HG03280 (cell line): Measurements from ENCODE around the gene ARHGAP10.

Source experiments
- ATAC-seq: cut with Tn5 transposase; IDR thresholded peaks from one replicate; pipeline ENCODE4 v1.9.1; 2021; ENCODE audit warnings: mild to moderate bottlenecking, moderate library complexity; ENCODE audit not compliant: unreplicated experiment

The ARHGAP10 gene

DNA sequence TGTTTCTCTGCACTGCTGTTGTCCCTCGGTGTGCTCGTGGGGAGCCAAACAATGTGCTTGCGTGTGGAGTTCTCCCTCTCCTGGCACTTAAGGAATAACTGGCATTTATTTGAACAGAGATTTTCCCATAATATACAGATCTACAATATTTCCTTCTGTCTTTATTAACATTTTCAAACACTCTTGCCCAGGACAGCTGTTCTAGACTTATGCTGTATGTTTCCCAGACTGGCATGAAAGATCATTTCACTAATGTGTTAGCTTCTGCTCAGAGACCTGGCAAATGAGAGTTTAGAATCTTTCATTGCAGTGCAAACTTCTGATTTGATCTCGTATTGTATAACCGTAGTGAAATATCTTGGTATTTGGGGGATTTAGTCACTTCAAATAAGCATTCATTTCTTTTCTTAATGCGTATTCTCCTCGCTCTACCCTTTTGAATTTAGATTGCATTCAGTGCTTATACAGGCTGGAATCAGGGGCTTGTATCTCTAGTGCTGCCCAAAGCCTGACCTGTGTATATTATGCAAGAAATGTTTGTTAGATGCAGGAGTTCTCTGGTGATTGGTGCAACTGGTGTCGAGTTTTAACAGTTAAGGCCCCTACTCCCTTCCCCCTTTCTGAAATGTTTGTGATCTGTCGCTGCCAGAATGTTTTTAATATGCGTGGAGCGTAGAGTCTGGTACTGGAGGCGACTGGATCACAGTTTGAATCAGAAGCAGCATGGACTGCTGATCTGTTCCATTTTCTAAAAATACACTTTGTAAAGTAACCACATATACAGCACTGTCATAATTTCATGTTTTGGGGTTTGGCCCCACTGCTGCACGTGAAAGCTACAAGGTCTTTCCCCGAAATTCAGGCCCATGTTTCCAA, 326.3 kb downstream of the ARHGAP10 start:
- no peak for ATAC-seq

GRCh38 chr4:148059617-148060180, 327.8 kb downstream of the ARHGAP10 start:
- no peak for ATAC-seq

DNA sequence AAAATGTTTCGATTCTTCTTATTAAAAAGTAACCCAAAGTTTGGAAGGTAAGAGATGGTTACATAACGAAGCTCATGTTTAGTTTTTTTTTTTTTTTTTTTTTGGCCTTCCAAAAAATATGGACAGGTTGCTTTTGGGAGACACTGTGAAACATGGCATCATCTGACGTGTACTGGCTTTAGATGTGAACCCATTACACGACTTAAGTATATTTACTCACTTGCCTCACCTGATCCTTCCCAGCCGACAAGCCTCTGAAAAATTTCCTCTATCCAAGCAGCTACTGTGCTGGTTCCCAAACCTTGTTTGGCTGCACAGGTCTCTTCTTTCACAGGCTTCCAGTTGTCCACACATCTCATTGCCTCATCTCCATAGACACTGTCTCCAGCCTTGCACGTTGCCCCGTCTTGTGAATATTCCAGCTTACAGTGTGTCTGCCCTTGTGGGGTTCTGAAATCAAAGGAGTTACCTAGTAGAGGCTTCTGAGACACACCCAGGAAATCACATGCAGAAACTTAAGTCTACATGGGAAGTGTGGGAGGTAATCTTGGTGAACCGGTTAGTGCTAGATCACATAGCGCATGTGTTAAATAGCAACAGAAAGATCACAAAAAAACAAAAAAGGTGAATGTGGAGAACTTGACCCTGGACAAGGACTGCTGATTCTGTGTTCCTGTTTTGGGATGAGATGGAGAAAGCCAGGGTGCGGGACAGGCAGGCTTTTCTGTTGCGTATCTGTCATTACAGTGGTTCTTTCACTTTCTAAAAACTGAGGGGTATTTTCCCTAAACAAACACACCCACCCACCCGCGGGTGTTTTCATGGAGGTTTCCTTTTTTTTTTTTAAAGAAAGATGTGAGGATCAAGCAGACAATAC, 328.6 kb downstream of the ARHGAP10 start:
- ATAC-seq, result no peak

DNA sequence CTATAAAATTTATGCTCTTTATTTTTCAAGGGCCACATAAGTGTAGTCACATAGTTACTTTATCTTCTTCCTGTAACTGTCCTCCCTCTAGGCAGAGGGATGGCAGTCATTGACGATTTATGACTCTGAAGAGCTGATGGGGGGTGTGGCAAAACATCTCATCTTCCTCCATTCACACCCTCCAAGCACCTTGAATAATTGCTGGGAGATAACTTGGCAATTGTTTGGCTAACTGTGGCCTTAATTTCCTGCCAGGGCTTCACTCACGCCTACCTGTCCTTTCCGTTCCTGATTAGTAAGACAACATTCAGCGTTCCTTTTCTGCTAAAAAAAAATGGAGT, 329.2 kb downstream of the ARHGAP10 start:
- no peak for ATAC-seq

GRCh38 chr4:148061795-148062194, 329.9 kb downstream of the ARHGAP10 start:
- ATAC-seq, result no peak

DNA sequence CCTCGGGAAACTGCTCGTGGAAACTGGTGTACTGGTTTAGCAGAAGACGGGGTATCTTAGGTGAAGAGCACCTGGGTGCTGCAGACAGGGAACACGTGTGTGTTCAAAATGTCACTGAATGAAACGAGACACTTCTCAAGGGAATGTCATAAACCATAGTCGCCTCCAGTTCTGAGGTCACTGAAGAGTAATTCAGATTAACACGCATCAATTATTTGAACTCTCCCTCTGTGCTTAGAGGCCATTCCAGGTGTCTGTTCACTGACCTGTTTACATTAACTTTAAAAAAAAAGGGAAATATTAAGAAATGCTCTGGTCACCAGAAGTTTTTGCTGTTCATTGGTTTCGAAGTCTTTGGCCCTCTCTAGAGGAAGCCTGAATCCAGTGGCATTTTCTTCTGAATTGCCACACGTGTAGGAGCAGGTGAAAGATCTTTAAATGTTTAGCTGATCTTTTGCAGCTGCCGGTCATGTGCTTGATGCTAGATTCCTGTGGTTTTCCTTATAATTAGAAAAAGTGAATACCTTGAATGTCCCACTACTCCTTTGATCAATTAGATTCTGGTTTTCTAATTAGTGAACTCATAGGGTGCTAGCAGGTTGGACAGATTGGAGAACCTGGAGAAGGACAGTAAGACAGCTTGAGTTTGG, 330.5 kb downstream of the ARHGAP10 start:
- ATAC-seq, result no peak

DNA sequence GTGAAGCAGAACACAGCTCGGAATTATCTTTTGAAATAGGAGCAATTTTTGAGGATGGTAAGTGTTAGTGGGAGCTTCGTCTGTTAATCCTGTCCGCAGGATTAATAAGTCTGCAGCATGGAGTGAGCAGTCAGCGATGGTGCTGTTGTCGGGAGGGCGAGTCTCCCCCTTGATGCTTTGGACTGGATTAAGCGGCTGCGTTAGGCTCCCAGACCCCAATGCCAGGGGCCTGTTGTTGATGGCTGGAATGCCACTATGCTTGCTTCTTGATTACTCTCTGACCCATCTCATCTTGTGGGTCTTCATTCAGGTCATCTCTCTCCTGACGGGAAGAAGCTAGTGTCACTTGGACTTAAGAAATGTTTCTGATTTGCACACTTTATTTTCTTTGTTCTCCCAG, 332.6 kb downstream of the ARHGAP10 start:
- no peak for ATAC-seq

- no peak for ATAC-seq
These were observed 333.2 kb downstream of the ARHGAP10 start for GRCh38 chr4:148065075-148065474.

DNA sequence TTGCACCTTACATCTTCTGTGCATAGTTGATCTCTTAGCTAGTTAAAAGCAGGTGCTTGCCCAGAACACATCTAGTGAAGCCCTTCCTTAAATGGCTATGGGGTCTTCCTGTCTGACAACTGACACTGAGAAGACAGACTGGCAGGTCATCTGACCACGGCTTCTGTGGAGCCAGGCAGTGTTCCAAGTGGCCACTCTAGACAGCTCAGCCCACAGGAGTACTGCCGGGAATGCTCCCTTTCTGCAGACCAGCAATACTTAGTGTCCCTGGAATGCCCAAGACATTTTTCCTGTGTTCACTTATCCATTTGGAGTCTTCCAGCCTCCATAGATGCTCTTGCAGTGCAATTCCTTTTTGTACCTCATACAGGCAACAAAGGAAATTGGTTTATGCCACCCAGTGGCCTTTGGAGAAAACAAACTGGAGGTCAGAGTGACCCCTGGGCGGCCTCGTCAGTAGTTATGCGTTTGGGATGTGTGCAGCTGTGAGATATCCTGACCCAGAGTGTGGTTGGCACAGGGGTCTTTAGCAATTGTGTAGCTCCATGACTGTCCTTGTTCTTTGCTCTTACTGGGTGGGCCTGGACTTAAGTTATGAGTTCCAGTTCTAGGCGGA, 335.5 kb downstream of the ARHGAP10 start:
- ATAC-seq, result no peak

DNA sequence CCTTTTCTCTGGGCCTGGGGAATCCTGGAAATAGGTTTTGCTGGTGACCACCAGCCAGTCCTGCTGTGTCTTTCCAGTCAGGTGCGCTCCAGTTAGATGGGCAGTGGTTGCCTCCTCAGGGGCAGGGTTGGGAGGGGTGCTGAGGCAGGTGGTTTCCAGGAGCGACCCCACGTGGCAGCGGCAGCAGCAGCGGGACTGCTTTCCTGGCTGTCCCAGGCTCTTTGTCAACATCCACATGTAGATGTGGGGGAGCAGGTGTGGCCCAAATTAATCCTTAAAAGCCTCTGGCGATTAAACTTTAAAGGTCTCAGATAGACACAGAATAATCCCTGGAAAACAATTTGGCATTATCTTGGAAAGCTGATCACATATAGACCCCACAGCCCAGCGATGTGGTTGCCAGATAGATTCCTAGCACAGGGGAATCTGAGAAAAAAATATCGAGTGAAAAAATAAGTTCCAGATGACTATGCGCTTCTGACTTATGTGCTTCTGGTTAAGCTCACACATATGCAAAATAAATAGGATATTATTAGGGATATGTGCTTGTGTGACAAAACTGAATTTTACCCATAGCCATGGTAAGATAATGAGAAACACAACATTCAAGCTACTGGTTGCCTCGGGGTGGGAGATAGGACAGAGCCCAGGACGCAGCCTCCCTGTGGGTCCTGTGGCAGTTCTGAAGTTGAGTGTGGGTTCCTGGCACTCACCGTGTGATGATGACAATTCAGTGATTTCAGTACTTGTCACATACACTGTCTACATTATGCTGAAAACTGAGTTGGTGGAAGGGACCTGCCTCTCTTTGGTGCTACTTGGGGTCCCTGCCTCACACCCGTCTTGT, 336.4 kb downstream of the ARHGAP10 start:
- ATAC-seq, result no peak

DNA sequence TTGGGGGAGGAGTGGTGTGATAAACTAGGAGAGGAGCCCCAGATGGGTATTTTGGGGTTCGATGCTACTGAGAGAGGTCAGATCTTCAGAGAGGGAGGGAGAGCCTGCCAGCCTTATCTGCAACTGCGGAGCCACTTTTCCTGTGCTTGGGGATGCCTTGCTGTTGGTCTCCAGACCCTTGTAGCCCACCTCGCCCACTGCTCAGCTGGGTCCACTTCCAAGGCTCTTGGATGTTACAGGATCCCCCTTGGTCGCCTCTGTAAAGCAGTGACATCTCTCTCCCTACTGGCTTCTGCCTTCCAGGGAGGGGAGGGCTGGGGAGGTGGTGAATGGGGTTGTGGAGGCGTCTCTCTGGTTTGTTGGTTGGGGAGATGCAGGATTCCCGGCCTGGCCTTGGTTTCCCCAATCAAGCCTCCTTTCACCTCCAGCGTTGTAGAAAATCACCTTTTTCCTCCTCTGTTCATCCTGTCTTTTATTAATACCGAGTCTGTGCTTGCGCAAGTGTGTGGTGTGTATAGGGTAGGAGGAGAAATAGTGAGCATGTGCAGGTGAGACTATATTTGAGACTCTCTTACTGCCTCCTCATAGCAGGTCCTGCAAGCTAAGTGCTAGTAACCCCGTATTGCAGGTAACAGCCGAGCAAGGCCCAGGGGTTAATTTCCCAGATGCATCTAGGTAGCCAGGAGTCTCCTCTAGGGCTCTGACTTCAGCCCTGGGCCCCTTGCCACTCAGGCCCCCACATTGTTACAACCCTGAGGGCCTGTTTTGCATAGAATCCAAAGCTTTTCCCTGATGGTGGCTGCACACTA, 337.4 kb downstream of the ARHGAP10 start:
- ATAC-seq, result no peak

GRCh38 chr4:148069895-148070178, 337.9 kb downstream of the ARHGAP10 start:
- no peak for ATAC-seq

DNA sequence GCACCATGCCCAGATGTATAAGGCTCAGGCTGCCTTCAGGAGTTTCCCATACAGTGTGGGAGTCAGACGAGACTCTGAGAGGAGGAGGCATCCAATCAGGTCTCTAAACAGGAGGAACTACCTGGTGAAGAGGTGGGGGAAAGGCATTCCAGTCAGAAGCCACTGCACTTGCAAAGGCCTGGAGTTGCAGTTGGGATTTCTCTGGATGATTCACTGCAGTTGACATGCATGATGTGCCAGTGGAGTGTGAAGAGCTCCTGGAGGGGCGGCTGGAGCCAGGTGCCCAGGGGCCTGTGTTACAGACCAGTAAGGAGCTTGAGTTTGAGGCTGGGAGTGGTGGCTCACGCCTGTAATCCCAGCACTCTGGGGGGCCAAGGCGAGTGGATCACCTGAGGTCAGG, 339.1 kb downstream of the ARHGAP10 start:
- no peak for ATAC-seq

- ATAC-seq, result no peak
These were observed 340.9 kb downstream of the ARHGAP10 start for GRCh38 chr4:148072789-148073188.

- no peak for ATAC-seq
These were observed 341.5 kb downstream of the ARHGAP10 start for GRCh38 chr4:148073349-148073748.

DNA sequence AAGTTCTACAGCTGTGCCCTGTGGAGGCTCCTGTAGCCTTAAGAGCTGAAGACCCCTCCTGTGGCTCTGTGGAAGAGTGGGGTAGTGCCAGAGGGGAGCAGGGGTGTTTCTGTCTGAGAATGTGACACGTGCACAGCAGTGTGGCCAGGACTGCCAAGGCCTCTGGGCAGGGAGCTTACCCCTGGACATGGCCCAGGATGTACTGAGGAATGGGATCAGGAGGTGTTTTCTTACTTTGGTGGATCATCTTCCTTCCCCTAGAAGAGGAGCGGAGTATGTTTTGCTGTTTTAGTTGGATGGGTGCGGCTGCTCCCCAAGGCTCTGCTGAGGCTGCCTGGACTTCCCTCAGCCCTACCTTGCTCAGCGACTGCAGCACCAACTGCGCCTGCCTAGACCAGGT, 342.6 kb downstream of the ARHGAP10 start:
- no peak for ATAC-seq

GRCh38 chr4:148075438-148075837, 343.6 kb downstream of the ARHGAP10 start:
- ATAC-seq, result no peak

DNA sequence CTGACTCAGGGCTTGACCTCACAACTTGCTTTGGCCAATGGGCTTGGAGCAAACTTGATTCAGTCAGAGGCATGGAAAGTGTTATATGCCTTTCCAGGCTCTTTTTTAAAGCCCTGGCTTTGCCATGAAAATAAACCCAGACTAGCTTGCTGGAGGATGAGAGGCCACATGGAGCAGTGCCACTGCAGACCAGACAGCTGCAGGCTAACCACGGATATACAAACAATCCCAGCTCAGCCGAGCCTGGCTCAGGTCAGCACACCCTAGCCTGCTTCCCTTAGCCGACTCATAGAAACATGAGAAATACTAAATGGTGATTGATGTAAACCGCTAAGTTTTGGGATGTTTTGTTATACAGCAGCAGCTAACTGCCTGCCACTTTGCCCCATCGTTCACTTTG, 345.1 kb downstream of the ARHGAP10 start:
- ATAC-seq, result no peak

GRCh38 chr4:148077581-148077980, 345.7 kb downstream of the ARHGAP10 start:
- no peak for ATAC-seq
